GM19023 (cell line): ENCODE measurements around the gene PRR5L.
"Not testable (repeated sequence)": the region's sequence is repeated elsewhere in the genome, so short reads cannot be mapped to it uniquely, and the experiment has no call there.

Experiments
- ATAC-seq: cut with Tn5 transposase; IDR thresholded peaks from one replicate; pipeline ENCODE4 v1.9.1; 2021; ENCODE audit warnings: mild to moderate bottlenecking, moderate library complexity; ENCODE audit not compliant: unreplicated experiment

The PRR5L gene

DNA sequence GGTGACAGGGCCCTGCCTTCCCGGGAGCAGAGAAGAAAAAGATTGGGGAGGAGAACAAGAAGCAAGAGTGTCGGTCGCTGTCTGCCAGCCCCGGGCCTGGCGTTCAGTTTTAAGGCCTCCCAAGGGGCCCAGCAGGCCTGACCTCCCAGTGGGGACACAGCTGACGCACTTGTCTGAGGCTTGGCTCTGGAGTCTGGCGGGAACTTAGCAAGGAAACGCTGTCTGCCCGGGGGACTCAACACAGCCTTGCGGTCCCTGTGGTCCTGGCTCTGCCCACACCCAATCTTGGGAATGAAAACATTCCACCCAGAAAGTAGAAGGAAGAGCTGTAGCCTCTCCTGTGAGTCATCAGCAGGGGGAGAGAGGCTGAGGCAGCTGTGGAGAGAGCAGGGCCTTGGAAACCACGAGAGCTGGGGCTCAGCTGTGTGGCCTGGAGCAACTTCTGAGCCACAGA lies 159.6 kb downstream of the PRR5L start:
- ATAC-seq: no peak

DNA sequence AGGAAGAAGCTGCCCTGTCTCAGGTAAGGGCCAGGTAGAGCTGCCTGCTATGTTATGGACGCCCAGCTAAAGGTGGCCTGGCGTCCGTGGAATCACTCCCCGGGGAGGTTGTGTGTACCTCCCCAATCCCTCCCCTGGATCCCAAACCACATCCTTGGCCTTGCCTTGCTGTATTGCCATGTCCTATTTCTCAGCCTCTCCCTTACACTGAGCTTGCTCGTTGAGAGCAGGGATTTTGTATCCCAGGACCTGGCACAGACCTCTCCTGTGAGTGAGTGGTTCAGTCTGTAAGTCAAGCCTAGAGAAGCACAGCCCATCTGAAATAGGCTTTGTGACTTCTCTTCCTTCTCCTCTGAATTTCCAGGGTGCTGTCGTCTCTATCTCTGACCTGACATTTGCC lies 160.1 kb downstream of the PRR5L start:
- ATAC-seq: no peak

DNA sequence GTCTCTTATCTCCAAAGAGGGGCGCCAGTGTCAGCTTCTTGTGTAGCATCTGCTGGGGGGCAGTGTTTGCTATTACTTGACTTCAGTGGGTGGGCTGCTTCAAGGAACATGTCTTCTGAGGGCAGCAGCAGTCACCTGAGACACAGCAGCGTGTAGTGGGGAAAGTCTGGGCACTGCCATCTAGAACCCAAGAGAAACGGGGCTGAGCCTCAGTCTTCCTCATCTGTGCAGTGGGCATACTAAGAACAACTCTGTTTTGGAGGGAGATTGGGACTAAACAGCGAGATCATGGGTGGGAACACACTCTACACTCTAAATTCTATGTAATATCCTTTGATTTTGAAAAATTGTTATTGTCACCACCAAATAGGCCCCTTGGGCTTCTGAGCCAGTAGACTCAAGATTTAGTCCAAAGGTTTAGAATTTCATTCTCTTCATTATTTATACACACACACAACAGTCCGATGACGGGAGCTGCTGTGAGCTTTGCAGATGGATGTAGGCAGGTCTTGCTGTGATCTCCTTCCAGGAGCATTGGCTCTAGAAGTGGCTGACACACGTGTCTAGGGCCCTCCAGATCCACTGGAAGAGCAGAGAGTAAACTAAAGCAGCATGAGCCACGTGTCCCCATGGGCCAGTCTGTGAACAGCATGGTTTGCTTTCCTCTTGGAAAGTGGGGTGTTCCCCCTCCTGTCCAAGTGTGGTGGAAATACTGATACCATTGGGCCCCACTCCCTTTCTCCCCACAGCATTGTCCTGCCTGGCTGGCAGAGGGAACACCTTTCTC lies 162.2 kb downstream of the PRR5L start:
- ATAC-seq: no peak

DNA sequence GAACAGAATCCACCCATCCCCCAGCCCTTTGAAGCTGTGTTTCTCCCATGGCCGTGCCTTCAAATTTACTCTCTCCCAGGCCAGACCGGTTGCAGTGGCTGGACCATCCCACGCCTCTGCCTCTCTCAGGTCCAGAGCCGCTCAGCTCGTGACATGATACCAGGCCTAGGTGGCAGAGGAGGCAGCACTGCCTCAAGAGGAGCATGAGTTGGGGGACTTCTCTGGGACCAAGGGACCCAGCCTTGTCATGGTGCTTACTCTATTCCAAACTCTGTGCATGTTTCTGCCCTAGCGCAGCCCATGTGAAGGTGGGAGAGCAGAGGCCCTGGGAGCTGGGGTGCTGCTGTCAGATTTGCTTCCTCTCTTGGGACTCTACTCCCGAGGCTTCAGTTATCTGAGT lies 163.0 kb downstream of the PRR5L start:
- ATAC-seq: no peak

DNA sequence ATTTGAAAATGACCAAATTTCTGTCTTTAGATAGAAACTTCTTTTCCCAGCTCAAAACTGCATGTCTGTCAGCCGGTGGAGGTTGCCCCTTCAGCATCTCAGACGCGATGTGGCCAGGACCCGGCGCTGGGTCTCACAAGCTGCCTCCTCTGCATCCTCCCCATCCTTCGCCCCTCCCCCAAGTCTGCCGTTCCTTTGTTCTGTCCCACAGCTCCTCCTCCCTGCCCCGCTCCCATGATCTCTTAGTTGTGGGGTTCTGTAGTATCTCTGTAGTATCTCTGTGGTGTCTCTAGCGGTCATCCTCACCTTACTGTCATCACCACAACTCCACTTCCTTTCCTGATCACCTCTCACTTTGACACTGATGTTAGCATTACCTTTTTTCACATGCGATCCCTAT lies 164.1 kb downstream of the PRR5L start:
- no peak for ATAC-seq

DNA sequence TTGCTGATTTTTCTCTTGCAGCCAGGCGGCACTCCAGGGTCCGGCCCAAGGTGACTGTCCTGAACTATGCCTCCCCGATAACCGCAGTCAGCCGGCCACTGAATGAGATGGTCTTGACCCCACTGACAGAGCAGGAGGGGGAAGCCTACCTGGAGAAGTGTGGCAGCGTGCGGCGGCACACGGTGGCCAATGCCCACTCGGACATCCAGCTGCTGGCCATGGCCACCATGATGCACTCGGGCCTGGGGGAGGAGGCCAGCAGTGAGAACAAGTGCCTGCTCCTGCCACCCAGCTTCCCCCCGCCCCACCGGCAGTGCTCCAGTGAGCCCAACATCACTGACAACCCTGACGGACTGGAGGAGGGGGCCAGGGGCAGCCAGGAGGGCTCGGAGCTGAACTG lies 166.2 kb downstream of the PRR5L start:
- ATAC-seq: no peak

DNA sequence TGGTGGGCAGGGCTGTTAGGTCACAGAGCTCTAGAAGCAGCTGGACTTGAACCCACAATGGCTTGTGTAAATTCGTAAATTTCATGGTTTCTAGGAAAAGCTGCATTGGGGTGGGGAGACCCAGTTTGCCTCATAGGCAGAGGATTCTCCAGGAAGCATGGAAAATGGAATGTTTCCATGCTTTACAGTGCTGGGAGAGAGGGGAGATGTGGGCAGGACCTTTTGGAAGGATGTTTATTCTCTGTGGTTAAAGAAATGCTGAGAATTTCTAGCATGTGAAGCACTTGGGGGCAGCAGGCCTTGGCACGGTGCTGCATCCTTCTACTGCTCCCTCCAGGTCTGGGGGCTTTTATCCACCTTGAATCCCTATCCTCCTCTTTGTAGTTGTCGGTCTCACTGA lies 167.7 kb downstream of the PRR5L start:
- no peak for ATAC-seq

DNA sequence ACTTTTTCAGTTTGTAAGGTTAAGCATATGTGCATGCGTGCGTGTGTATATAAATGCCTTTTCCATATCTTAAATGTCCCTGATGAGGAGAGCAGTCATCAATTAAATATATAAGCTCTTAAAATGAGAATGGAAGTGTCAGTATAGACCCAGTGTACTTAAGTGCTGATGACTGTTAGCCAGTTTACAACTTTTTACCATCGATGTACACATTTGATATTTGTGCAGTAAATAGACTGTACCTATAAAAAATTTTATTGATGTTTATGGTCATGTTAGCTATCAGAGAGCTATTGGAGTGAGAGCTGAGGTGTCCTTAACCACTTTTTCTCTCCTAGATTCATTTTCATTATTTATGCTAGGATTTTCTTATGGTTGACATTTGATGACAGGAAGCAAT lies 168.6 kb downstream of the PRR5L start:
- ATAC-seq: no peak

DNA sequence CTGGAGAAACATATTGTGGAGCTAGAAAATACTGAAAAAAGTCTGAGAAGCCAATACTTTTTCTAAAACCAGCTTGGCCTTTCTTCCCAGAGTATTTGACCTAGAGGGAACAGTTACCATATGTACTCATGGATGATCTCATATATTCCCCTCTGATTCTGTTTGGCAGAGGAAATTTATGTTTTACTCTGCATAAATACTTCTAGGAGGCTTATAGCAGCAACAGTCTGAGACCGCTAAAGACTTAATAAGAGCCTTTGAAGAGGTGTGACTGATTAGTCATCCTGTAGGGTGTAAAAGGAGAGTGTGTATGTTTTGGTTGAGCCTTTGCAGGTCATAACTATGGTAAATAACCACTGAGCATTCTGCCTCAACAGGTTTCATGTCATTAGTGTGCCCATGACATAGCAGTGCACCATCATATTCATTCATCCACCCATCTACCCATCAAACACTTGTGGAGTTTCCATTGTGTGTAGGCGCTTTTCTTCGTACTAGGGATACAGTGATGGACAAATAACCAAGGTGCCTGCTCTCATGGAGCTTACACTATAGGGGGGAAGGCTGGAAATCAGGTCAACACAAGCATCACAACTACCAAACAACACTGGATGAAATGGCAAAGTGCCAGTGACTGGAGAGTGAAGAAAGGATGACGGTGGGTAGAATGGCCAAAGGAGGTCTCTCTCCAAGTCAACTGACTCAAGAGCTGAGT lies 169.5 kb downstream of the PRR5L start:
- no peak for ATAC-seq

DNA sequence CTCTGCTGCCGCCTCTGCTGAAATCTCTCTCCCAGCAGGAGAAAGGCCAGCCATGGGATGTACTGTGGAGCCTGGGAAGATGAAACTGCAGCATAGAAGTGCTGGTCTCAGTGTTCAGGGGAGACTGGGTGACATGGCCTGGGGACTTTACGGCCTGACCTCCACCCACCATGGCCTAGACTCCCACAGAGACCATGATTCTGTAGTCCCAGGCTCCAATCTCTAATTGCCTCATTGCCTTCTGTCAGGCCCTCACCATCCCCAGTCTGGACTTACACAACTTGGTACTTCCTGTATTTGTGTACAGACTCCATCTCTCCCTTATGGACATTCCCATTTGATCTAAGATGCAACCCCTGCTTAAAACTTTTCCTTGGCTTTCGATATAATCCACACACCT lies 170.9 kb downstream of the PRR5L start:
- ATAC-seq: no peak

DNA sequence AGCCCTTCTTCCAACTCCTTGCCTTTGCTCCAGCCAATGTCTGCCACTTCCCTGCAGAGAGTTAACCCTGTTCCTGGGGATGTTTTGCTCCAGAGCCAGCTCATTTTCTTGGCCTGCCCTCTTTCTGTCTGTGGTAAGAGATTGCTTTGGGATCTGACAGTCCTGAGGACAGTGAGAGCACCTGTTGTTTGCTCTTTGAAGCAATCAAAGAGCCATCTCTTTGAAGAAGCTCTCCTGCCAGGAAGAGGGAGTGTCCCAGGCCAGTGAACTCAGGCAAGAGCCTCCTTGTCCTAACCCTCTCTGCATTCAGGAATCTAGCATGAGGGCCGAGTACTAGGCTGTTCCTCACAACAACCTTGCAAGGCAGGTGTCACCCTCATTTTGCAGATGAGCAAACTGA lies 171.8 kb downstream of the PRR5L start:
- ATAC-seq: no peak

DNA sequence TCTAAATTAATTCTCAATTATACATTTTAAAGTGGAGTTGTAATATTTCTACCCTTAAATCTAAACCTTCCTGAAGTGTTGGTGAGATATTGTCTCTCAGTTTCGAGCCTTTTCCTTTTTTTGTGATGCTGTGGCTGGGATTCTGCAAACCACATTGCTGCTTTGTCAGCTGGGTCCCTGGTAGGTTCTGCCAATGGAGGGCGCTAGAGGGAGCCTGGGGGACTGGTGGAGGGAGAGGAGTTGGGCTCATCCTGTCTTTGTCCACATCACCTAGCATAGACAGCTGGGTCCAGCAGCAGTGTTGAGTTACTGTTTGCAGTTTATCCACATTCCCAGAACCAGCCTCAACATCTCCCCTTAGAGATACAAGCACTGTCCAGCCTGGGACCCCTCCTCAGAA lies 173.0 kb downstream of the PRR5L start:
- ATAC-seq: no peak

DNA sequence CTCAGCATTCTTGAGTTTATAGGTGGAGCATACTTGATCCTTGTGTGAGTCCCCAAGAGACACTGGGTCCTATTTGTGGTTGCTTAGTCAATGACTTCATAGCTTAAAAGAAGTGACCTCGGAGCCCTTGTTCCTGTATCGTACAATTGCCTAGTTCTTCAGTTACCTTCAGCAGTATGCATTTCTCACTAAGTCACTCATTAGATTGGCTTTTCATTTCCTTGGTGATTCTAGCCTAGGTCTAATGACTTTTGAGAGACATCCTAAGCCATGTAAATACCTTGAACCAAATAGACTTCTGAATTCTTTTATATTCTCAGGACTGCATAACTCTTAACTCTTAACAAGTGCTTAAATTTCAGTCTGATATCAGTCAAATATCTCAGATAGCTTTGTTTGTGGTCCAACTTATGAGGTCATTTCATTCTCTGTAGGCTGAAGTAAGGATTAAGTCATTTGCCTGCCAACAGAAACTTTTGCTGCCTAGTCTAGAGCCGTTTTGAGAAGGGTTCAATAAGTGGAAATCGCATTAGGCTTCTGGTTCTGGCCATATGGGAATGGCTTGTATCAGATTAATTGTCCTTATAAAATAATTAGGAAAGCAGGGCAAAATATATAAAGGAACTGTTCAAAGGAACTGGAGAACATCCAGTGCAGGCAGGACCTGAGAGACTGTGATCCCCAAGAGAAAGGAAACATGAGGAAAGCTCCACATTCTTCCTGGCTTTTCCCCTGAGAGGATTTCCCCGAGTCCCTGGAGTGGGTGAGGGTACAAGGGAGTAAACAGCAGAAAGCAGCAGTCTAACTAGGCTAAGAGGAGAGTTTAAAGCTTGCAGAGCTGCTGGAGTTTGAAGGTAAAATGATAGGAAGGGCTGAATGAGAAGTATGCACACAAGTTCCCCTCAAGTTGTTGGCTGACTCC lies 174.1 kb downstream of the PRR5L start:
- no peak for ATAC-seq

DNA sequence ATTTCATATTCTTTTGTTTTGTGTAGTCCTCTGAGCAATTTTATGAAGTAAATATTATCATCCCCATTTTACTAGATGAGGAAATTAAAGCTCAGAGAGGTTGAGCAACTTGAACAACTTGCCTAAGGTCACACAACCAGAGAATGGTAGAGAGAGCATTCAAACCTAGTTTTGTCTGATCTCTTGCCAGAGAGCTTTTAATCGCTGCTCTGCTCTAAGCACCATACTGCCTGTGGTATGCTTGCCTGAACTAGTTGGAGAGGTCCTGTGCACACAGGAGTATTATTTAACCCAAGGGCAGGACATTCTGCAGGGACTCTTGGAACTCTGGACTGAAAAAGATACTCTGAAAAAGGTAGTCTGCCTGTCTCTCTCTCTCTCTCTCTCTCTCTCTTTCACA lies 175.5 kb downstream of the PRR5L start:
- ATAC-seq: no peak

DNA sequence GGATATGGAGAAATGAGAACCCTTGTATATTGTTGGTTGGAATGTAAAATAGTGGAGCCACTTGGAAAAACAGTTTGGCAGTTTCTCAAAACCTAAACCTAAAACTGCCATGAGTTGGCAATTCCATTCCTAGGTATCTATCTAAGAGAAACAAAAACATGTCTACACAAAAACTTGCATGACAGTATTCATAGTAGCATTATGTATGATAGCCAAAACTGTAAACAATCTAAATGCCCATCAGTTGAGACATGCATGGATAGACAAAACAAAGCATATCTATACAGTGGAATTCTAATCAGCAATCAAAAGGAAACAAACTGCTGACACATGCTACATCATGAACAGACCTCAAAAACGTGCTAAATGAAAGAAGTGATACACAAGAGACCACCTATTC lies 179.1 kb downstream of the PRR5L start:
- no peak for ATAC-seq

DNA sequence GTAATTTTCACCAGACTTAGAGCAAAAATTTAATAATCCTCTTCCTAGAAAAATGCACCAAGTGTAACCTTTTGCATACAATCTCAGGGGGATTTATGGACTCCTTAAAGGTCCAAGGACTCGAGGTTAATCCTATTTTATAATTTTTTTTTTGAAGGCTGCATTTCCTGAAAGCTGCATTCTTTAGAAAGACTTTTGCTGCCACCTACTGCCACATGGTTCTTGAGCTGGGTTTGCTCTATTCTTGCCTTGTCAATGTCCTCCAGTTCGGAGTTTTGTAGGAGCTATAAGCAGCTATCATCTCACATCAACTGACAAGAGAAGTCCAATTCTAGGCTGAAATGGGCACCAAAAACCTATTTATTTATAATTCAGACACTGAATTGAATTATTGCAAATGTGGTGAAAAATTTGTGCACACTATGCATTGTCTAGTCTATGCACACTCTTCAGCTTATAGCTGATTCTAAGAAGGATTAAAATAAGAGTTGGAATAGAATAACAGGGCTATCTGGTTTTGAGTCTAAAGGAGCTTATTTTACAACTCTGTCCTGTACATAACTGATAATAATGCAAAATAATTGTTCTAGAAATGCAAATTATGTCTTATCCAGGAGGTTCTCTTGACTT lies 182.7 kb downstream of the PRR5L start:
- ATAC-seq: no peak

DNA sequence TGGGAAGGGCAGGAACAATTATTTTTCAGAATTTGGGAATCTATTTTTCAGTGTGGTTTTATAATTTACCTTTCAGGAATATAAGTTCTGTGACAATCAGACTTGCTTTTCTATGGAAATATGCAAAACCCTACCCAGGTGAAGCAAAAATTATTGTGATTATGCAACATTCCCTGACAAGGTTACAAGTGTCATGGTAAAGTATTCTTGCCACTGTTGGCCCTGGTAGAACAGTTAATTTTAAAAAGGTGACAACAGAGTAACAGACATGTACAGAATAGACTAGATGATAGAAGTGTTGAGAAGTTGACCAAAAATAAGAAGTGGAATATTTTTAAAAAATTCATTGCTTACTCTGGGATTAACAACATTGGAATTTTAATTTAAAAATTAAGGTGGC lies 184.7 kb downstream of the PRR5L start:
- ATAC-seq: no peak

DNA sequence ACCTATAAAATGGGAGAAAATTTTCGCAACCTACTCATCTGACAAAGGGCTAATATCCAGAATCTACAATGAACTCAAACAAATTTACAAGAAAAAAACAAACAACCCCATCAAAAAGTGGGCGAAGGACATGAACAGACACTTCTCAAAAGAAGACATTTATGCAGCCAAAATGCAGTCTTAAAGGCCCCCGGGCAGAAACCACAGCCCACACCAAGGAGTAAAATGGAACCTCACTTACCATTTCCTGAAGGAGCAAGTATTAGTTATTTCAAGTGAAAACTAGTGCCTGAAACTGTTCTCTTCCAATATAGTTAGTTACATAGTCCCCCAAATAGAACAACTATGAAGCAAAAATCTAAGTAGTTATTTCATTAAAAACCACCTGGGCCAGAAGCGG lies 187.0 kb downstream of the PRR5L start:
- ATAC-seq: not testable (repeated sequence)

DNA sequence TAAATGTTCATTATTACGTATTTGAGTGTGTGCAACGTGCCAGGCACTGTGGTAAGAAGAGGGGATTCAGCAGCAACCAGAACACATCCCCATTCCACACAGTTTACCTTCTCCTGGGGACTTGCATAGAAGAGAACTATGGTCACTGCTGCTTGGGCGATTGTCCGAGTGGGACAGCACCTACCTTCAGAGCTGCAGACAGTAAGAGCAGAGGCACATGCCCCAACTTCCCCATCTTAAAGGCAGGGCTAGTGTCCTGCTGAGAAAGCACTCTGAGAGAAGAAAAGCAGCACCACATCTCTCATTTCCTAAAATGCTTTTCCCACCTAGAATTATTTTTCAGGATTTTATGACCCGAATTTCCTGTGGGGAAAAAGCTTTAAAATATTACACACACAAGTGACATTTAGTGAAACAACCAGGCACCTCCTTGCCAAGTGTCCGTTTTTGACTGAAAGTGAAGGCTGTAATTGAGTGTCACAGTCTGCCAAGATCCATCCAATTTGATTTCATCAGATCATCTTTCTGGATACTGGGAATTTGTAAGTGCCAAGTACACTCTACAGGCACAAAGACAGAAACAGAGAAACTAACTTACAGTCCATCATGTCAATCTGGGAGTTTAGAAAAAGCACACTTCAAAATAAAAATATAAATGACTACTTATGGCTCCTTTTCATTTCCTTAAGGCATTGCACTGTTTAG lies 189.4 kb downstream of the PRR5L start:
- no peak for ATAC-seq

DNA sequence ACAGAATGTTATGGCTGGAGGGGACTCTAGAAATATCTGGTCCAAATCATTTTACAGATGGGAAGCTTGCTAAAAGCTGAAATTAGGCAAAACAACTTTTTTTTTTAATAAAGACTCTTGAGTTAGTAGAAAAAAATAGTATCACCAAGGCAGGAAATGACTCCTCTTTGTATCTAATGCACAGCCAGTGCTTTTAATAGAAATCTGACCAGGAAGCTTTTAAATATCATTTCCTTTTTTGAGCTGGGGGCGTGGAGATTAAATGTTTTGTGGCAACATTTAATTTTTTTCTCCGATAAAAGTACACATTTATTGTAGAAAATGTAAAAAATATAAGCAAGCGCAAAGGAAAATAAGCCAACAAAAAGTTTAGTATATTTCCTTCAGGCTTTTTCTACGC lies 191.5 kb downstream of the PRR5L start:
- ATAC-seq: no peak
